GM19043 (cell line): ENCODE results near the gene MAP3K12.

Source experiments
- ATAC-seq: cut with Tn5 transposase; IDR thresholded peaks from one replicate; pipeline ENCODE4 v1.9.1; 2021; ENCODE audit warnings: low read depth; ENCODE audit not compliant: unreplicated experiment

The MAP3K12 gene

GRCh38 chr12:53474819-53475218 lies 24.4 kb downstream of the MAP3K12 start:
- ATAC-seq: no peak

- no peak for ATAC-seq
Observed at GRCh38 chr12:53474077-53474476, 25.2 kb downstream of the MAP3K12 start.

- ATAC-seq: no peak
Observed at GRCh38 chr12:53472056-53472582, 27.1 kb downstream of the MAP3K12 start.

GRCh38 chr12:53468282-53468681 lies 31.0 kb downstream of the MAP3K12 start:
- no peak for ATAC-seq

- no peak for ATAC-seq
Observed at GRCh38 chr12:53467880-53468279, 31.4 kb downstream of the MAP3K12 start.

GRCh38 chr12:53467082-53467481 lies 32.2 kb downstream of the MAP3K12 start:
- no peak for ATAC-seq

GRCh38 chr12:53466640-53467039 lies 32.6 kb downstream of the MAP3K12 start:
- no peak for ATAC-seq

GRCh38 chr12:53465679-53466078 lies 33.6 kb downstream of the MAP3K12 start:
- ATAC-seq: no peak

GRCh38 chr12:53464685-53465418 lies 34.4 kb downstream of the MAP3K12 start:
- no peak for ATAC-seq

GRCh38 chr12:53463802-53464560 lies 35.3 kb downstream of the MAP3K12 start:
- no peak for ATAC-seq

- ATAC-seq: no peak
Observed at GRCh38 chr12:53462935-53463334, 36.3 kb downstream of the MAP3K12 start.

GRCh38 chr12:53461591-53461990 lies 37.7 kb downstream of the MAP3K12 start:
- ATAC-seq: no peak

- no peak for ATAC-seq
Observed at GRCh38 chr12:53461059-53461458, 38.2 kb downstream of the MAP3K12 start.

- no peak for ATAC-seq
Observed at GRCh38 chr12:53459097-53459496, 40.2 kb downstream of the MAP3K12 start.

- ATAC-seq: no peak
Observed at GRCh38 chr12:53456654-53457366, 42.4 kb downstream of the MAP3K12 start.

- ATAC-seq: no peak
Observed at GRCh38 chr12:53454707-53455106, 44.6 kb downstream of the MAP3K12 start.

GRCh38 chr12:53453953-53454640 lies 45.2 kb downstream of the MAP3K12 start:
- no peak for ATAC-seq

GRCh38 chr12:53452159-53453077 lies 46.8 kb downstream of the MAP3K12 start:
- no peak for ATAC-seq

GRCh38 chr12:53451661-53452158 lies 47.5 kb downstream of the MAP3K12 start, which contains the start of gene PCBP2:
TSS of gene PCBP2 (plus strand) at chr12:53452102. CDS start at chr12:53454801, 2,699 bp downstream.
- peak; percentile 97 for ATAC-seq
